Osteoblast (primary cell): ENCODE results near the gene CFAP221. TPM values are rescaled to one million over a fixed set of nuclear protein-coding genes. Genes with fewer than 3 reads are reported as not detected.

ENCODE experiments used
- DNase-seq: peaks from one replicate; pipeline ENCODE4 v3.0.0; 2011; ENCODE audit warnings: low spot score, mixed read lengths; ENCODE audit not compliant: insufficient read length; ENCODE audit errors: missing footprints
- H2AFZ ChIP-seq: 2 replicates; pipeline ENCODE4 v1.6.0; 2011; ENCODE audit warnings: mild to moderate bottlenecking, low read length
- H3K27ac ChIP-seq: 2 replicates; pipeline ENCODE4 v1.5.1; 2011; ENCODE audit warnings: mild to moderate bottlenecking, low read depth, low read length, moderate library complexity
- H3K27me3 ChIP-seq: 2 replicates; pipeline ENCODE4 v1.6.0; 2012; ENCODE audit warnings: mild to moderate bottlenecking, control low read depth, inconsistent platforms, low read length, moderate library complexity; ENCODE audit not compliant: insufficient read depth
- H3K36me3 ChIP-seq: 2 replicates; pipeline ENCODE4 v1.5.1; 2011; ENCODE audit warnings: mild to moderate bottlenecking, low read length, control low read depth, moderate library complexity; ENCODE audit not compliant: insufficient read depth
- H3K4me1 ChIP-seq: 2 replicates; pipeline ENCODE4 v1.5.1; 2011; ENCODE audit warnings: mild to moderate bottlenecking, low read length, control low read depth, moderate library complexity; ENCODE audit not compliant: insufficient read depth
- H3K4me2 ChIP-seq: 2 replicates; pipeline ENCODE4 v1.6.0; 2011; ENCODE audit warnings: mild to moderate bottlenecking, low read length; ENCODE audit not compliant: insufficient read depth
- H3K4me3 ChIP-seq: fragments of 200-600 bp; sonication (generic); 3 replicates; pipeline ENCODE4 v1.5.1; 2012; ENCODE audit warnings: mild to moderate bottlenecking, low read length, inconsistent platforms; ENCODE audit not compliant: insufficient read depth
- H3K79me2 ChIP-seq: 2 replicates; pipeline ENCODE4 v1.6.0; 2012; ENCODE audit warnings: mild to moderate bottlenecking, low read length, control low read depth, inconsistent platforms; ENCODE audit not compliant: insufficient read depth
- H3K9me3 ChIP-seq: 2 replicates; pipeline ENCODE4 v1.5.1; 2011; ENCODE audit warnings: low read depth, low read length, control low read depth
- H4K20me1 ChIP-seq: 2 replicates; pipeline ENCODE4 v1.6.0; 2012; ENCODE audit warnings: mild to moderate bottlenecking, low read length, control low read depth; ENCODE audit not compliant: insufficient read depth
- CTCF ChIP-seq: IDR thresholded peaks from 2 replicates; pipeline ENCODE4 v1.5.1; 2011; ENCODE audit warnings: mild to moderate bottlenecking, low read depth, low read length, moderate library complexity; ENCODE audit errors: extremely low read depth
- total RNA-seq: library from RNA; depleted of rRNA; stranded (reverse); fragments of >200 nt; gene quantifications from 2 replicates; pipeline ENCODE4 v1.2.3, GENCODE V29; 2012

The CFAP221 gene
- total RNA-seq, 1 donor, result 0.36 TPM

GRCh38 chr2:119638246-119638645 lies 94.0 kb downstream of the CFAP221 start:
- Histone ChIP-seq H3K9me3 (no peaks in the 10 kb centered on the region), H3K27me3 (peaks cover 11% of the 10 kb centered on the region), H2AFZ (no peak overlapping the region), H3K4me2 (no peak overlapping the region), H3K4me3 (no peak overlapping the region), H3K4me1 (no peaks in the 10 kb centered on the region), H3K36me3 (no peaks in the 10 kb centered on the region), H3K79me2 (no peaks in the 10 kb centered on the region), H3K27ac (no peak overlapping the region), H4K20me1 (no peaks in the 10 kb centered on the region)
- DNase-seq, result no peak
- no peak for TF ChIP-seq CTCF

GRCh38 chr2:119638685-119639554 lies 94.7 kb downstream of the CFAP221 start:
- Histone ChIP-seq H3K4me2 (no peak overlapping the region), H3K4me1 (no peaks in the 10 kb centered on the region), H3K27ac (no peak overlapping the region), H3K79me2 (no peaks in the 10 kb centered on the region), H2AFZ (no peak overlapping the region), H3K4me3 (no peak overlapping the region), H3K27me3 (peaks cover 11% of the 10 kb centered on the region), H4K20me1 (no peaks in the 10 kb centered on the region), H3K9me3 (no peaks in the 10 kb centered on the region), H3K36me3 (no peaks in the 10 kb centered on the region)
- no peak for TF ChIP-seq CTCF
- DNase-seq, result no peak

- peaks cover 10% of the 10 kb centered on the region for H3K4me1 ChIP-seq
- H3K4me2 ChIP-seq, result peak overlapping the region; percentile 50
- H3K27ac ChIP-seq, result no peak overlapping the region
- peak; percentile 99 for TF ChIP-seq CTCF
- no peaks in the 10 kb centered on the region for H3K79me2 ChIP-seq
- no peaks in the 10 kb centered on the region for H3K9me3 ChIP-seq
- H3K4me3 ChIP-seq, result no peak overlapping the region
- H2AFZ ChIP-seq, result no peak overlapping the region
- no peaks in the 10 kb centered on the region for H4K20me1 ChIP-seq
- peaks cover 6% of the 10 kb centered on the region for H3K27me3 ChIP-seq
- H3K36me3 ChIP-seq, result no peaks in the 10 kb centered on the region
- peak; percentile 94 for DNase-seq
Measured at GRCh38 chr2:119641562-119642258, 97.5 kb downstream of the CFAP221 start.

DNA sequence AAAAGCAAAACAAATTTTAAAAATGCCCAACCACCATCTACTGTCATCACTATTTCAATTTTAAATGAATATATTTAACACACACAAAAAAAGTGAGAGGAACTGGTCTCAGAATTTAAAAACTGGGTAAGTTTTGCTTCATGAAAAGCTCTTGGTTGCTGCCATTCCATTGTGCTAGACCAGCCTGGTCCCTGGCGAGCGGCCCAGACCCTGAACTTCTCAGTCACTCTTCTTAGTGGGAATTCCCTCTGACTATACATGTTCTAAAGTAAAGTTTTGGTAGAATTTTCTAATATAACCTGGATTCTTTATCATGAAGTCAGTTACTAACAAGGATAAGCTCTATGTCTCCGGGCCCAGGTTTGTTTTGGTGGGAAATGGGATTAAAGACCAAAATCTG lies 99.9 kb downstream of the CFAP221 start:
- DNase-seq, result no peak
- no peaks in the 10 kb centered on the region for H3K79me2 ChIP-seq
- H3K36me3 ChIP-seq, result no peaks in the 10 kb centered on the region
- peaks cover 3% of the 10 kb centered on the region for H3K27me3 ChIP-seq
- H3K4me3 ChIP-seq, result no peak overlapping the region
- H2AFZ ChIP-seq, result no peak overlapping the region
- peaks cover 14% of the 10 kb centered on the region for H3K4me1 ChIP-seq
- no peaks in the 10 kb centered on the region for H3K9me3 ChIP-seq
- no peak for TF ChIP-seq CTCF
- H4K20me1 ChIP-seq, result no peaks in the 10 kb centered on the region
- H3K27ac ChIP-seq, result no peak overlapping the region
- H3K4me2 ChIP-seq, result no peak overlapping the region
